Activated CD4-positive, alpha-beta T cell treated with anti-CD3 and anti-CD28 coated beads, Interleukin-2, amount 50 U/mL, for 16 hours (primary cell): ENCODE results near the gene DAAM1.
A peak's percentile ranks its signal among the peaks of the same experiment; 100 is the strongest.

Experiments used
- DNase-seq: peaks from one replicate; pipeline ENCODE4 v3.0.0-alpha.2; 2020

Gene DAAM1

DNA sequence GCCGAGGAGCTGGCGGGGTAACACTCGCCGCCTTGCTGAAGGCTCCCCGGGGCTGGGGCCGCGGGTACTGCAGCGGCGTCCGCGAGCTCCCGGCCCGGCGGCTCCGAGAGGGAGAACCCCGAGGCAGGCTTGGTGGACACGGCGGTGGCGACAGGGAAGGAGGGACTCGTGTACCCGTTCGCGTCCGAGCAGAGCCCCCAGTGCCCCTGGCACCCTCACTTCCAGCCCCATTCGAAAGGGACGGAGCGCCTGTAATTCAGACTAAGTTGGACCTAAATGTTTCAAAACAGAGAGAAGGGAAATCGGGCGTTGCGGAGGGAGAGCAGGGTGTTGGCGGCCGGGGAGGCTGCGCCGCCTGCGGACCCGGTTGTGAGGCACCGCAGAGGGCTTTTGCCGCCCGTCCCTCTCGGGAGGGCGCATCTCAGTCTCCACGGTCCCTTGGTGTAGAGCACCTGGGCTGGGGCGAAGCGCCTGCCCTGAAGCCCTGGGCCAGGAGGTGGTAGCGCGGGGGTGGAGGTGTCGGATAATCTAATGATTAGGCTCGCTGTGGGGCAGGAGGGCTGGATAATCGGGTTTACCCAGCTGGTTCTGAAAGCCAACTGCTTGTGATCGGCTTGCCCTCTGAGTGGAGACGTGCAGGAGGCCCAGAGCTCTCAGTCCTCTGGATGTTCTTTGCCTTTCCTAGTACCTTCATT, 771 bp downstream of the DAAM1 start:
- peak; percentile 22 for DNase-seq

DNA sequence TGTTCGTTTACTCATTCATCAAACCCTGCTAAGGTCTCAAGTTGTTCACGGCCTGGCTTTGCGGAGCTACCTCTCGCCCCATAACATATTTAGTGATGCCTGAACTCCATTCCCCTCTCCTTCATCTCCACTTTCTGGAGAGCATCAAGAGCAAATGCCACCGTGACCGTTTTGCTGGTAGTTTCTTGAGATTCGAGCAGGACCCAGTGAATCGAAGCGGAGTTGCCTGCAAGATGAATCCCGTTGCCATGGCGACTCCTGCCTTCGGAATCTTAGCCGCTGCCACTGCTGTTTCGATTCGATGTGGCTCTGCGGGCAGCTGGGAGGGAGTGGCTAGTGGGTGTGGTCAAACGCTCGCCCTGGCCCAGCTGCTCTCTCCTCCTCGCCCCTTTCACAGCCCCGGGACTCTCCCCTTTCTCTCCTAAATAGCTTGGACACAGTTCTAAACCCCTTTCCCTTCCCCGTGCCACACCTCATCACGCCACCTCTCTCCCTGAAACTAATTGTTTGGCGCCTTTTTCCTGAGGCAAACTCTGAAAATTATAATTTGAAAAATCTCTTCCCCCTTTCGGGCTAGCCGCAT, 1.4 kb downstream of the DAAM1 start:
- peak; percentile 84 for DNase-seq

DNA sequence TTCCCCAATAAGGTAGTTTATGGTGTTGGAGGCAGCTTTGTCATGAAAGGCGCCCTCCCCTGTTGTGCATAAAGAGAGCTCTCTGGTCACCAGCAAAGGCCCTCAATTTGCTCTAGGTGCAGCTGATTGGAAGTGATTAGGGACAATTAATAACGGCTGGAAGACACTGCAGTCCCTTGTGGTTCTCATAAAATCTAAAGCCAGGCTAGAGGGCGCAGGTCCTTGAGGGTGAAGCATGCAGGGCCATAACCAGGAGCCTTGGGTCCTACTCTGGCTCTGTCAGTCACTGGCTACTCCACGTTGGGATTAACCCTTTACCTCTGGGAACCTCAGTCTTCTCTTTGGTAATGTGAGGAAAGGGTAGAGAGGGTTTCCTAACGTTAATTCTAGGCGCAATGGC, 1.9 kb downstream of the DAAM1 start:
- no peak for DNase-seq

DNA sequence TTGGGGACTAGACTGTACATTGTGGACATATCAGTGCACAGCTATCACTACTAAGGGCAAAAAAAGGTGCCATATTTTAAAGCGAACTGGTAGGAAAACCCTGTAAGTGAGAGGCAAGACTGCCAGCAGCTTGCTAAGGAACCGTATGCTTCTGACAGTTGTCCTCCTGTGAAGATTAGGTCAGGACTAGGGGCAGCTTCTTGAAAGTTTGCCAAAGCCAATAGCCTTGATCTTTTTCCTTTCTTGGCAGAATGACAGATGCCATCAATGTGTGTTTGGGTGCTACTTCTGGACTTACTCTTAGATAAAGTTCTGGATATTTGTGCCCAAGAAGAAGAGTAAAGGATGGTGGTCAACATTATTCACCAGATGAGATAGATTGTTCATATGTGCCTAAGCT, 7.4 kb downstream of the DAAM1 start:
- no peak for DNase-seq

DNA sequence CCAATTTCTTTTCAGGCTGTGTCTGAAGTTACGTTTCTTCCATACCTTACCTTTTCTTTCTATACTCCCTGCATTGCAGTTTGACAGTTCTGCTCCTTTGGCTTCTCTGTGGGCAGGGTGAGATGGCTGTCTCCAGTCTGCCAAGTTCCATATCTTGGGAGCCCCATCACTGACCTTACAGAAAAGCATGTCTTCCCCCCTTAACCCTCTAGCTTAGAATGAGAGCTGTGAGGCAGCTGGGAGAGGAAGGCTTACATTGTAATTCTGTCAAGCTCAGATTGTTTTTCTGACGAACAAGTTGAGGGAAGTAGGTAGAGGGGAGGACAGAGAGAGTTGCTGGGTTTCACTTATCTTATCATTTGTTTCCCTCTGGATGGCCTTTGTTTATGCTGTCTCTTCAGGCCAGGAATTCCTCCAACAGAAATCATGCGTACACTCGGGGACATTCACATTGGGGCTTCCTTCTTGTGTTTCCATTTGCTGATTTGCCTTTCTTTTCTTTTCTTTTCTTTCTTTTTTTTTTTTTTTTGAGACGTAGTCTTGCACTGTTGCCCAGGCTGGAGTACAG, 9.3 kb downstream of the DAAM1 start:
- DNase-seq = no peak

DNA sequence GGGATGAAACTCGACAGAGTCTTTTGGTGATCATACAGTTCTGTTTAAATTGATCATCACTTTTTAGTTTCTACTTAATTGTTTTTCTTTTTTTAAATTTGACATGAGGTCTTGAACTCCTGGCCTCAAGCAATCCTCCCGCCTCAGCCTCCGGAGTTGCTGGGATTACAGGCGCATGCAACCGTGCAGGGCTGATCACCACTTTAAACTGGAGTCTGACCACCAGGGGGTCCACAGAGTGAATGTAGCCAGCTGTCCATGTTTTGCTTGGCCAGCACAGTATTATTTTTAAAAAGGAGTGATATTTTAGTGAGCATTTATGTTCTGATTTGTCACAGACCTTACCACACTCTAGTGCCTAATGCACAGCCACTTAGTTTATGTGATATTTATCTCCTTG, 10.7 kb downstream of the DAAM1 start:
- DNase-seq = no peak

DNA sequence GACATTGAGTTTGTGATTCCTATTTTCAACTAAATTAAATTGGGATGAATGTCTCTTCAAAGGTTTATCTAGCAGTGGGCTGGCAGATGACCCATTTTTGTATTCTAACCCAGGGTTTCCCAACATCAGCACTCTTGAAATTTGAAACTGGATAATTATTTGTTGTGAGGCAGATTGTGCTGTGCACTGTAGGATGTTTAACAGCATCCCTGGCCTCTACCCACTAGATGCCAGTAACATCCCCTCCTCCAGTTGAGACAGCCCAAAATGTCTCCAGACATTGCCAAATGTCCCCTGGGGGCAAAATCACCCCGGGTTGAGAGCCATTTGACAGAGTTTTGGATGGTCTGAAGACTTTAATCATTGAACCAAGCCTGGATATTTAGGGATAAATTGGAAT, 11.1 kb downstream of the DAAM1 start:
- DNase-seq = no peak

DNA sequence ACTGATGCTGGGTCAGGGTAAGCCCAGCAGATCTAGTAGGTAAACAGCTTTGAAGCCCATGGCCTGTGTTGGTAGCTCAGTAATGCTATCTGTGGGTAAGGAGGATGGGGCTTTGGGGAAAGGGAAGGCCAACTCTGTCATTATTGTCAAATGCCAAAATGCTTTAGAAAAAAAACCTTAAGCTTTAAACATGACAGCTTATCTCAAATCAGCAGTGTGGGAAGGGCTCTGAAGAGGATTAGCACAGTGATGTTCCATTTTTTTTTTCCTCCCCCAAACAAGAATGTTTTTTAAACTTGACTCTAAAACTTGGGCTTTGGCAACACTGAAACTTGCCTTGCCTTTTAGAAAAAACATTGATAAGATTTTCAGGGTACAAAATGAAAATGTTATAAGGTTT, 11.7 kb downstream of the DAAM1 start:
- DNase-seq = no peak

DNA sequence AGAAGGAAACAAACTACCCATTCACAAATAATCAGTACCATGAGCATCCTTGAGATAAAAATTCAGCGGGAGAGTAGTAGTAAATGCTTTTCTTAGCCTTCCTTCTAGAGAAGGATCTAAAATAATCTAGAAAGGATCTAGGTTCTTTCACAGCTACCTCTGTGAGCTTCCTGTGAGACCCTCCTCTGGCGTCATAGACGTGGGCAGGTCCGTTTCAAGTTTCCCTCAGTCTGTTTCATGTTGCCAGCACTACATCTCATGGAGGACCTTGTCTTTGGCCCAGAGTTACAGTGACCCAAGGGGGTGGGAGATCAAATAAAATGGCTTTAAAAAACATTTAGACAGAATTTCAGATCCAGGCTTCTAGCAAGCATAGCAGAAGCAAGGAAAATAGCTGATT, 13.6 kb downstream of the DAAM1 start:
- DNase-seq = no peak

DNA sequence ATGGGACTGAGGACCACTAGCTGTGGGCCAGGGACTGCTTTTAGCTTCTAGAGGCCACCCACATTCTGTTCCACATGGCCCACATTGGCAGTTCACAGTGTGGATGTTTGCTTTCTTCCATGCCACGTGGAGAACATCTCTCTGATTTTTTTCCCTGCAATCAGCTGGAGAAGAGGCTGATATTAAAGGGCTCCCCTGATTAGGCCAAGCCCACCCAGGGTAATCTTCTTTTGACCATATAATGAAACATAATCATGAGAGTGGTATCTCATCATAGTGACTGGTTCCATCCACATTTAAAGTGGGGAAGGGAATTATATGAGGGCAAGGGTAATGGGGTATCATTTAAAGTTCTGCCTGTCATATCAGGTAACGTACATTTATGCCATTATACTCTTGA, 15.8 kb downstream of the DAAM1 start:
- no peak for DNase-seq

DNA sequence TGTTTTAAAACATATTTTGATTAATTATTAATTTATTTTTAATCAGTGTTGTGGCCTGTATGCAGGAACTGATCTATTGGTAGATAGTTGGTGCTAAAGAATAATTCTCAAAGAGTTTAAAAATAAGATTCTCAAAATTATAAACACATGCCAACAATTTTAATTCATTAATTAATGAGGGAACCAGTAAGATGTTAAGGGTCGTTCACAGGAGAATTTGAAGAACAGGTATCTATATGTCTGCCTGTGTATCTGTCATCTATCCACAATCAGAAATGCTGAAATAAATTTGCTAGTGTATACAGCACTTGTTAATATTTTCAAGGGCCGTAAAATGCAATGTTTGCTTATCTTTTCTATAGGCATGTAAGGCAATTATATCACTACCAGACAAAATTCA, 18.4 kb downstream of the DAAM1 start:
- DNase-seq = no peak

DNA sequence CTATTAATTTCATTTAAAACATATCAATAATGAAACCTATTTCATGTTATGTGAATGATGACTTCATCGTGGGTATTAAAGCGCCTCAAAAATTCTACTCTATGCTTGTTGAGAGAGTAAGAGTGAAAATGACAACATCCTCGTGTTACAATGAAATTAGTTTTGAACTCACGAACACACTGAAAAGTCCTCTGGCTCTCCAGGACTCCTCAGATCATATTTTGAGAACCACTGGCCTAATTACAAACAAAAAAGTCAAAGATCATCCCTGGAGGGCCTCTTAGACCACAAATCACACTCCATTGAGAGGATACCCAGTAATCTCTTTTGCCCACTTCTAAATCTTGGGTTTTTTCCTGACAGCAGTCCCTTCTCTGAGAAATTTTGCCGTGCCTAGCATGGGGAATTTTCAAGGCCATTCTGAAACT, 19.1 kb downstream of the DAAM1 start:
- DNase-seq = peak; percentile 14

DNA sequence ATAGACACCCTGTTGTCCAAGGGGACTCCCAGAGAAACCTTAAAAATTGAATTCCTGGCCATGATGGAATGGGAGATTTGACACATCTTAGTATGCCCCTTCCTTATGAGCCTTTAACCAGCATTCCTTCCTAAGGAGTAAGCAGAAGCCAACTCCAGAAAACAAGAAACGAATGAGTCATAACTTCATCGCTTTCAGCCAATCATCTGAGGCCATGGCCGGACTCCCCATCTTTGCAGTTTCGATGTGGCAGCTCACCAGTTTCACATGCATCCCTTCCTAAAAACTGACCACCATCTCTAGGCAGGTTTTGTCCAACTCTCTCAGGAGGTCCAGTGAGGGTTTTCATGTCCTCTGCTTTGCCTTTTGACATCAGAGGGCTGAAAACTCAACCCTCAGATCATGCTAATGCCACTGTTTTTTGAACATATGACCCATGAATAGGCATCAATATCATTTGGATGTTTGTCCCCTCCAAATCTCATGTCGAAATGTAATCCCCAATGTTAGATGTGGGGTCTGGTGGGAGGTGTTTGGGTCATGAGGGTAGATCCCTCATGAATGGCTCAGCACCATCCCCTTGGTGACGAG, 19.9 kb downstream of the DAAM1 start:
- DNase-seq = no peak

DNA sequence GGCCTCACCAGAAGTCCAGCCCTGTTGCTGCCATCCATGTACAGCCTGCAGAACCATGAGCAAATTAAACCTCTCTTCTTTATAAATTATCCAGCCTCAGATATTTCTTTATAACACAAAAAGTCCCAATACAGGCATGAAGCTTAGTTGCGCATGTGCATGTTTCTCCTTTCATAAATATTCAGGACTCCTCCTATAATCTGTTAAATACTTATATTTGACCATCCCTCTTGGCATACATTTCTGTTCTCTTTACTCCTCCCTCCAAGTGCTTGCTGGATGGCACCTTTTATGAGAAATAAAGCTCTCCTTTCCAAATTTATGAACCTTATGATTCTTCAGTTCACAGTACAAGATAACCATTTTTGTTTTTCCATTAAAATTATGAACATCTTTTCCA, 20.5 kb downstream of the DAAM1 start:
- no peak for DNase-seq

DNA sequence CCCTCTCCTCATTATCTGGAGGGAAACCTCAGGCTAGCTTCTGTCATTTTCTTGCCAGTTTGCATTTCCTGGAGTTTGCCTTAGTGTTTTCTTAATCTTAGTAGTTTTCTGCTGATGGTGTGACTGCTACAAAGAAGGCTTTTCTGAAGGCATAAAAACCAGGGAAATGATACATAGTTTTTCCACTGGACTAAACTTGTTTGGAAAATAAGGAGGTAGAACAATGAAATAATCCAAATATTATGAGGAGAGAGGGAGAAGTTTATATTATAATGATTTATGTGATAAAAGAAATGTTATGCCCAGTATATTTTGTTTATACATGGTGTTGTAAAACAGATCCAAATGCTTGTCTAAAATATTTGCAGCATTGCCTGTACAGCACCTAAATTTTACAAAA, 22.2 kb downstream of the DAAM1 start:
- no peak for DNase-seq

DNA sequence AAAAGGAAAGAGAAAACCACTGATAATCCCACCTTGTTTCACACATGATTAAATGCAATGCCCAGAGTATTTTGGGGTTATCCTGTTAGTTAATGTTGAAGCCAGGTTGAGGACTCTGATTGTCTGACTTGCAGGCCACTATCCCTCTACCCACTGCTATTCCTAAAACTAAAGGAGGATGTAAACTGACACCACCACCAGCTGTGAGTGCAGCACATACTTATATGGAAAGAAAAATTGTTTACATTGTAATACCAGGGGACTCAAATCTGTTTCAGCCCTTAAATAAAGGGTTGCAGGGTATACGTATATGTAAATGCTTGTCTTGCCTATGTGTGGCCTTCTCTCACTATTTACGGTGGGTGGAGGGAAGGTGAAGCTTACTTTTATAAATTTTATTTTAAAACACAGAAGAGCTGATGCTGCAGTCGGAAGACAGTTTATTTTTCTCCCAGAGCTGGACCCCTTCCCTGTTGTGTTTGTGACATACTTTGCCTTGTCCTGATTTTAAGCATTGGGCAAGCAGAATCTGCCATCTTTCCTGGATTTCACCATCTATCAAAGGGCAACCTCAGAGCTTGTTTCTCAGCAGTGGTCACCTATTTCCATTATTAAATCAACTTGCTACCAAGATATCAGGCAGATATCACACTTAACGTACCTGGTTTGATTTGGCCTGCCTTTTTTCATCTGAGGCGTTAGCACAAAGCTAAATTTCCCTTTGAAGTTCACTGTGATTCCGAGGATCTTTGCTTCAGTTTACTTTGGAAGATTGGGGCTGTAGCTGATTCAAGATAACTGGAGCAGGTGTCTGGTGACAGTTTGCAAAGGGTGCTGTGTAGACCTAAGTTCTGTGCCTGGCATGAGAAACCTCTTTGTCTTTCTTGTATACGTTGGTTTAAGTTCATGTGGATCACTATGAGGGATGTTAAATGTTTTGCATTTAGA, 25.2 kb downstream of the DAAM1 start:
- DNase-seq = no peak

DNA sequence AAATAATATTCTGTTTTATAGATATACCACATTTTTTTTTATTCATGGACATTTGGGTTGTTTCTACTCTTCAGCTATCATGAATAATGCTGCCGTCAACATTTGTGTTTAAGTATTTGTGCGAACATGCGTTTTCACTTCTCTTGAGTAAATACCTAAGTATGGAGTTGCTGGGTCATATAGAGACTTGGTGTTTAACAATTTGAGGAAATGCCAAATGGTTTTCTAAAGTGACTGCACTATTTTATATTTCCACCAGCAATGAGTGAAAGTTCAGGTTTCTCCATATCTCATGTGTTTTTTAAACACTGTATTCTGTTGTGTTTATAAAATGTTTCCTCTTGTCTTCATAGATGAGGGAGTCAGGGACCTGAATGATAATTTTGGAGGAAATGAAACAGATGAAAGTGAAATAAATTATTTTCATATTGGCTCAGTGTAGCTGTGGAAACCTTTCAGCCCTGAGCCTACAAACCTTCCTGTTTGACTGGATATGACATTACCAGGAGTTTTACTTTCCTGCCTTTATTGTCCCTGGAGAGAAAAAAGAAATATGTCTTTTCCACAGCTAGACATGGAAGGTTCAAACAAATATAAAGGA, 26.3 kb downstream of the DAAM1 start:
- no peak for DNase-seq

DNA sequence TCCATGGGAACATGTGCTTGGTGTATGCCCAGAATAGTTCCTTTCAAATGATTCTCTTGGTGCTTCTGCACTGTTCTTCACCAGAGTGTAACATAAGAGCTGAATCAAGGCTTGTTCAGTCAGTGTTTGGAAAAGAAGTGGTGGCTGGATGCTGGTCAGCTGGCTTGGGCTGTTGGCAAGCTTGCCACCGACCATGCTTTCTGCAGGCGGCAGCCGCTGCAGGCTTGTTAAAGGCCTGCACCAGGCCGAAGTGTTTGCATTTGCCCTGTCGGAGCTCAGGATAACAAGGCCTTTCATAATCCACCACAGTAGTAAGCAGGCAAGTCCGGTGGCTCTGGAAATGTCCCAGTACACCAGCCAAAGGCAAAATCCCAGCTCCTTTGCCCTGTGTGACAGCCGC, 26.9 kb downstream of the DAAM1 start:
- DNase-seq = no peak

DNA sequence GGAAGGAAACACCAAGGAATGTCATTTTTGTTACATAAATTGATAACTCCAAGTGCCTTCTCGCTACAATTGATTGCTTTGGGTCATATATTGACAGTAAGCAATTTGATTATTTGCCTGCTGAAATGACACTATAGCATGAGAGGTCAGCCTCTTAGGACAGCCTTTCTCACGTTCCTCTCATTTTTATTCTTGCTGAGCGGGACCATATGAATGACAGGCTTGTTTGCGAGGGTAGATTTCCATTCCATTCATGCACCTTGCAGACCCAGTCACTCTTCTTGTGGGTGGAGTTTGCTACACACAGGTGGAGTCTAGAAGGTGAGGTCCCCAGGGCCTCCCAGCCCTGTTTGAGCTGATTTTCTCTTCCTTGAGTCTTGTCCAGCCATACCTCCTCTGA, 27.3 kb downstream of the DAAM1 start:
- DNase-seq = no peak

DNA sequence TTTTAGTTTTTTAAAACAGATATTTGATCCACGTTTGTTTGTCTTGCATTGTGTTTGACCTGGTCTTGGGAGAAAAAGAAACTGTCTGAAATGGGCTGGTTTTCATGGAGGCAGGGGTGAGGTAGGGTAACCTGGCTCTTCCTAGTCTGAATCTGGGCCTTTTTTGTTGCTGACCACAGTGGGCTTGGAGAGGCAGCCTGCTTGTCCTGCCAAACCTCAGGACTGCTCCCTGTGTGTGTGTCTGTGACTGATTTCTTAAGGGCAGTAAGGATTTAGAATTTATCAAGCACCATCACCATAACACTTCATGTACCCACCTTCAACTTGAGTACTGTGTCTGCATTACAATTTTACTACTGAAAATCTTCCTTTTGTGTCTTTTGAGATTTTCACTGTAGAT, 28.5 kb downstream of the DAAM1 start:
- no peak for DNase-seq

DNA sequence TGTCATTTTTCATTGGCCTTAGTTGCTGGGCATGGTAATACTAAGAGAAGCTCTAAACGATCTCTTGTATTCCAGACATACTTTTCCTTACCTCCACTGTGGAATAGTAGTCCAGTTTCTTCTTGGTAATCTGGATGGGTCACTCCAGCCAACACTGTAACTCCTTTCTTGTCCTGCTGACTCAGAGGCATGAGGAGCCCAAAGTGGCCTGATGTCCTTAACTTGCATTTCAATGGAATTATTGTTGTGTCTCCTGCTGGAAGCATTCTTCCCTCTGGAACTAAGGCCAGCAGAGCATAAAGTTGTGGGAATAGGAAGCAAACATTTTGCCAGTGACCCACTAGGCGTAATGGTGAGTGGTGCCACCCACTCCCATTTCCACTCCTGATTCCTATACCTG, 33.1 kb downstream of the DAAM1 start:
- DNase-seq = no peak

DNA sequence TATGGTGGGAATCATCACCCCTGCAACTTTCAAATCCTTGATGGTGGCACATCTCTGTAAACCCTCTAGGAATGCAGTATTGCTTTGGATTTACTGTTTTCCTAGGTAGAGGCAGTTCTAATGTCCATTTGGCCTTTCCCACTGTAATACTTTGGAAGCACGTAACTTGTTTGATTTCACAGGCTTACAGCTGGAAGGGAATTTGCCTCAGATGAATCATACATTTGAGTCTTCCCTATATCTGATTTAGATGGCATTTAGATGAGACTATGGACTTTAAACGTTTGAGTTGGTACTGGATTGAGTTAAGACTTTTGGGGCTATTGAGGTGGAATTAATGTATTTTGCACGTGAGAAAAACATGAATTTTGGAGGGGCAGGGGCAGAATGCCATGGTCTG, 35.9 kb downstream of the DAAM1 start:
- no peak for DNase-seq

DNA sequence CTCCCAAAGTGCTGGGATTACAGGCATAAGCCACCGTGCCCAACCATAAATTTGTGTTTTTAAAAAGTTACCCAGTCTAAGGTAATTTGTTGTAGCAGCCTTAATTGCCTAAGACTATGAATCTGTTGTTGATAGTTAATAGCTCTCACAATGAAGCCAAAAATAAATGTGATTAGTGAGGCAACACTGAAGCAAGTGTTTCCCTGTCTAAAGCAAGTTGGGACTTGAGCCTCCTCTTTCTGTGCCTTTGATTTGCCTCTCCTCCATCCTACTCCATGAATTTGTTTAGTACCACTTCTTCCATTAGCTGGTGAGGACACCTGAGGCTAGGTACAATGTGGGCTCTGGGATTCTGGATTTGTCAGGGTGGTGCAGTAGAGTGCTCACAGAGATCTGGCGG, 36.8 kb downstream of the DAAM1 start:
- DNase-seq = no peak
